Measurements from ENCODE around the gene FRYL. TPM values are rescaled to one million over a fixed set of nuclear protein-coding genes. Genes with fewer than 3 reads are reported as not detected.

Gene FRYL
- total RNA-seq, 1 experiment from 2014 or later = 29.9 TPM

DNA sequence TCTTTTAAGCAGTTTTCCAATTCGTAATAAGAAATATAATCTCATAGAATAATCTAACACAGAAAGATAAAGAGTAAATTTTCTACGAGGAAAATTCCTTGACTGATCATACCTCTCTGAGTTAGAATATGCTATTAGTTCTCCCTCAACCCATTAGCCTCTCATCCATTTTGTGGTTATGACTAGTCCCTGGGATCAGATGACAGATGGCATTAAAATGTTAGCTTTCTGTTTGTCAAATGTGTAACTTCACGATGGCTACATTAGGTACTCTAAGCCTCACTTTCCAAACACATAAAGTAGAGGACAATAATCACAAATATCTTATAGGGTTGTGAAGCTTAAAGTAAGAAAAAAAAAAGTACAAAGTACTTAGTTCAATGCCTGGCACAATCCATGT is 177.9 kb downstream of the FRYL start:
- Histone ChIP-seq H3K4me2 (ENCODE audit: low read length) (peak overlapping the region; percentile 86), H3K27me3 (ENCODE audit: low read length) (no peaks in the 10 kb centered on the region), H3K36me3 (ENCODE audit: low read depth, low read length) (peaks cover 4% of the 10 kb centered on the region), H3K9me3 (ENCODE audit: low read length) (no peaks in the 10 kb centered on the region), H3K9ac (ENCODE audit: low read length) (peak overlapping the region; percentile 44), H4K20me1 (ENCODE audit: low read length) (no peaks in the 10 kb centered on the region), H3K4me1 (ENCODE audit: insufficient read depth, low read length) (peaks cover 25% of the 10 kb centered on the region), H3K27ac (ENCODE audit: low read length) (peak overlapping the region; percentile 81), H3K79me2 (ENCODE audit: low read length) (no peaks in the 10 kb centered on the region), H3K9me2 (replicated peaks; ENCODE audit: low read length) (no peaks in the 10 kb centered on the region), H3K4me3 (ENCODE audit: low read length) (peak overlapping the region; percentile 60), H3F3A (ENCODE audit: low read length, unreplicated experiment) (no peaks in the 10 kb centered on the region), H2AFZ (ENCODE audit: low read length) (peak overlapping the region; percentile 47; the same call in 1 of the 2 replicates)
- TF ChIP-seq EZH2 (IDR thresholded peaks at IDR 0.05; ENCODE audit: low read length, unreplicated experiment) (no peak), EZH2phosphoT487 (IDR thresholded peaks at IDR 0.05; ENCODE audit: borderline replicate concordance, low read length) (no peak)
- TF ChIP-seq, protein P1, sequence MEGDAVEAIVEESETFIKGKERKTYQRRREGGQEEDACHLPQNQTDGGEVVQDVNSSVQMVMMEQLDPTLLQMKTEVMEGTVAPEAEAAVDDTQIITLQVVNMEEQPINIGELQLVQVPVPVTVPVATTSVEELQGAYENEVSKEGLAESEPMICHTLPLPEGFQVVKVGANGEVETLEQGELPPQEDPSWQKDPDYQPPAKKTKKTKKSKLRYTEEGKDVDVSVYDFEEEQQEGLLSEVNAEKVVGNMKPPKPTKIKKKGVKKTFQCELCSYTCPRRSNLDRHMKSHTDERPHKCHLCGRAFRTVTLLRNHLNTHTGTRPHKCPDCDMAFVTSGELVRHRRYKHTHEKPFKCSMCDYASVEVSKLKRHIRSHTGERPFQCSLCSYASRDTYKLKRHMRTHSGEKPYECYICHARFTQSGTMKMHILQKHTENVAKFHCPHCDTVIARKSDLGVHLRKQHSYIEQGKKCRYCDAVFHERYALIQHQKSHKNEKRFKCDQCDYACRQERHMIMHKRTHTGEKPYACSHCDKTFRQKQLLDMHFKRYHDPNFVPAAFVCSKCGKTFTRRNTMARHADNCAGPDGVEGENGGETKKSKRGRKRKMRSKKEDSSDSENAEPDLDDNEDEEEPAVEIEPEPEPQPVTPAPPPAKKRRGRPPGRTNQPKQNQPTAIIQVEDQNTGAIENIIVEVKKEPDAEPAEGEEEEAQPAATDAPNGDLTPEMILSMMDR (conservative IDR thresholded peaks at IDR 0.05; ENCODE audit: low read depth, low read length) = no peak
- ChIA-PET POLR2A (ENCODE audit: unreplicated experiment) (interaction anchor here (0.6 kb wide), 1 partner anchor 1181 kb away, joined by 5 read pairs; no protein-coding TSS in a partner anchor), CTCF (no interaction called here)
- DNase-seq (peak; percentile 82), ATAC-seq (peak; percentile 82)
- intact Hi-C loops (cut with micrococcal nuclease) = loop anchor here (2.0 kb wide), 1 partner anchor 67 kb away; no protein-coding TSS in a partner anchor
- BruUV-seq (replicated peaks) = no TSS peak

GRCh38 chr4:48596336-48596735 is 183.7 kb downstream of the FRYL start:
- Histone ChIP-seq H3K36me3 (ENCODE audit: low read depth, low read length) (peaks cover 7% of the 10 kb centered on the region), H3K9me3 (ENCODE audit: low read length) (no peaks in the 10 kb centered on the region), H3K4me3 (ENCODE audit: low read length) (no peak overlapping the region), H2AFZ (ENCODE audit: low read length) (no peak overlapping the region), H3K4me2 (ENCODE audit: low read length) (no peak overlapping the region), H3K4me1 (ENCODE audit: insufficient read depth, low read length) (no peaks in the 10 kb centered on the region), H4K20me1 (ENCODE audit: low read length) (no peaks in the 10 kb centered on the region), H3K27me3 (ENCODE audit: low read length) (no peaks in the 10 kb centered on the region), H3K27ac (ENCODE audit: low read length) (no peak overlapping the region), H3K9me2 (replicated peaks; ENCODE audit: low read length) (no peaks in the 10 kb centered on the region), H3K9ac (ENCODE audit: low read length) (no peak overlapping the region), H3F3A (ENCODE audit: low read length, unreplicated experiment) (no peaks in the 10 kb centered on the region), H3K79me2 (ENCODE audit: low read length) (no peaks in the 10 kb centered on the region)
- BruUV-seq (replicated peaks) = no TSS peak
- intact Hi-C loops (cut with micrococcal nuclease) = no loop called here
- ChIA-PET CTCF (interaction anchor here (0.7 kb wide), 1 partner anchor 104 kb away, joined by 3 read pairs; no protein-coding TSS in a partner anchor), POLR2A (ENCODE audit: unreplicated experiment) (no interaction called here)
- ATAC-seq (no peak), DNase-seq (no peak)
- TF ChIP-seq, protein P1 (conservative IDR thresholded peaks at IDR 0.05; ENCODE audit: low read depth, low read length) = no peak
- TF ChIP-seq EZH2phosphoT487 (IDR thresholded peaks at IDR 0.05; ENCODE audit: borderline replicate concordance, low read length) = no peak
- TF ChIP-seq EZH2 (IDR thresholded peaks at IDR 0.05; ENCODE audit: low read length, unreplicated experiment) = no peak

- H3K4me2 ChIP-seq (ENCODE audit: low read length) = no peak overlapping the region
- ATAC-seq = no peak
- no peaks in the 10 kb centered on the region for H3K4me1 ChIP-seq (ENCODE audit: insufficient read depth, low read length)
- no peaks in the 10 kb centered on the region for H3K9me3 ChIP-seq (ENCODE audit: low read length)
- TF ChIP-seq EZH2 (IDR thresholded peaks at IDR 0.05; ENCODE audit: low read length, unreplicated experiment) (no peak), EZH2phosphoT487 (IDR thresholded peaks at IDR 0.05; ENCODE audit: borderline replicate concordance, low read length) (no peak)
- TF ChIP-seq, protein P1 (conservative IDR thresholded peaks at IDR 0.05; ENCODE audit: low read depth, low read length) = no peak
- no peak overlapping the region for H3K9ac ChIP-seq (ENCODE audit: low read length)
- no TSS peak for BruUV-seq (replicated peaks)
- intact Hi-C loops (cut with micrococcal nuclease) = no loop called here
- H3K4me3 ChIP-seq (ENCODE audit: low read length) = no peak overlapping the region
- H3K36me3 ChIP-seq (ENCODE audit: low read depth, low read length) = peaks cover 7% of the 10 kb centered on the region
- H3K9me2 ChIP-seq (replicated peaks; ENCODE audit: low read length) = no peaks in the 10 kb centered on the region
- H3K27ac ChIP-seq (ENCODE audit: low read length) = no peak overlapping the region
- H2AFZ ChIP-seq (ENCODE audit: low read length) = no peak overlapping the region
- CTCF ChIA-PET = no interaction called here
- H3K27me3 ChIP-seq (ENCODE audit: low read length) = no peaks in the 10 kb centered on the region
- no peaks in the 10 kb centered on the region for H3K79me2 ChIP-seq (ENCODE audit: low read length)
- POLR2A ChIA-PET (ENCODE audit: unreplicated experiment) = no interaction called here
- no peaks in the 10 kb centered on the region for H4K20me1 ChIP-seq (ENCODE audit: low read length)
- no peaks in the 10 kb centered on the region for H3F3A ChIP-seq (ENCODE audit: low read length, unreplicated experiment)
- DNase-seq = no peak
Measured at GRCh38 chr4:48594180-48594579, 185.9 kb downstream of the FRYL start.

Measured in PC-3 (cell line).